NCI-H146 treated with DMSO at 0.1 percent for 48 hours (cell line): ENCODE results near the gene KPRP.

Experiments used
- DNase-seq: peaks from one replicate; lab custom pipeline; 2025; ENCODE audit not compliant: unreplicated experiment; lab: John Stamatoyannopoulos, UW

The KPRP gene

GRCh38 chr1:152757747-152758146 is at the start of gene KPRP:
TSS of gene KPRP (plus strand) at chr1:152758025. CDS start at chr1:152759589, 1,564 bp downstream.
- no peak for DNase-seq

GRCh38 chr1:152718238-152718637 is 39.6 kb upstream of the KPRP start:
- no peak for DNase-seq

GRCh38 chr1:152725261-152725660 is 32.6 kb upstream of the KPRP start:
- no peak for DNase-seq

- no peak for DNase-seq
These were observed 28.8 kb upstream of the KPRP start for GRCh38 chr1:152728986-152729385.

GRCh38 chr1:152735648-152736047 is 22.2 kb upstream of the KPRP start:
- DNase-seq, result no peak

GRCh38 chr1:152737997-152738396 is 19.8 kb upstream of the KPRP start:
- DNase-seq, result no peak

- DNase-seq, result no peak
These were observed 18.0 kb upstream of the KPRP start for GRCh38 chr1:152739841-152740240.

- DNase-seq, result no peak
These were observed 16.2 kb upstream of the KPRP start for GRCh38 chr1:152741656-152742055.

- no peak for DNase-seq
These were observed 14.3 kb upstream of the KPRP start for GRCh38 chr1:152743371-152744145.

GRCh38 chr1:152745289-152745704 is 12.5 kb upstream of the KPRP start:
- no peak for DNase-seq

GRCh38 chr1:152745765-152746444 is 11.9 kb upstream of the KPRP start:
- no peak for DNase-seq

- no peak for DNase-seq
These were observed 10.0 kb upstream of the KPRP start for GRCh38 chr1:152747831-152748230.

- DNase-seq, result no peak
These were observed 5.6 kb upstream of the KPRP start for GRCh38 chr1:152752225-152752624.

GRCh38 chr1:152753586-152753985 is 4.2 kb upstream of the KPRP start:
- no peak for DNase-seq

GRCh38 chr1:152756872-152757271 is 953 bp upstream of the KPRP start:
- no peak for DNase-seq

- DNase-seq, result no peak
These were observed 811 bp downstream of the KPRP start for GRCh38 chr1:152758636-152759035.

- no peak for DNase-seq
These were observed 1.8 kb downstream of the KPRP start for GRCh38 chr1:152759453-152760173.

GRCh38 chr1:152760551-152761190 is 2.8 kb downstream of the KPRP start:
- DNase-seq, result no peak

- no peak for DNase-seq
These were observed 3.9 kb downstream of the KPRP start for GRCh38 chr1:152761609-152762213.

GRCh38 chr1:152768847-152769533 is 11.2 kb downstream of the KPRP start:
- no peak for DNase-seq
